ENCODE measurements around the gene SHANK3.

Gene SHANK3

DNA sequence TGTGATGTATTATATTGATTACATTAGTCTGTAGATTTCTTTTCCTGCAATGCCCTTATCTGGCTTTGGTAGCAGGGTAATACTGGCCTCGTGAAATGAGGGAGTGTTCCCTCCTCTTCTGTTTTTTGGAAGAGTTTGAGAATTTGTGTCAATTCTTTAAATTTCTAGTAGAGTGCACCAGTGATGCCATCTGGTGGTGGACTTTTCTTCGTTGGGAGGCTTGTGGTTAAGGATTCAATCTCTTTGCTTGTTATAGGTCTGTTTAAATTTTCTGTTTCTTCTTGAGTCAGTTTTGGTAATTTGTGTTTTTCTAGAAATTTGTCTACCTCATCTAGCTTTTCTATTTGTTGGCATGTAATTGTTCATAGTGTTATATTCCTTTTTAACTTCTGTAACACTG lies 18.9 kb downstream of the SHANK3 start:
- H3K9me3 Mint-ChIP-seq: no peaks in the 10 kb centered on the region
- no peaks in the 10 kb centered on the region for H3K27me3 Mint-ChIP-seq (ENCODE audit: low read depth, poor library complexity)
- peaks cover 29% of the 10 kb centered on the region for H3K36me3 Mint-ChIP-seq (ENCODE audit: low read depth)
- TF ChIP-seq, protein P1, sequence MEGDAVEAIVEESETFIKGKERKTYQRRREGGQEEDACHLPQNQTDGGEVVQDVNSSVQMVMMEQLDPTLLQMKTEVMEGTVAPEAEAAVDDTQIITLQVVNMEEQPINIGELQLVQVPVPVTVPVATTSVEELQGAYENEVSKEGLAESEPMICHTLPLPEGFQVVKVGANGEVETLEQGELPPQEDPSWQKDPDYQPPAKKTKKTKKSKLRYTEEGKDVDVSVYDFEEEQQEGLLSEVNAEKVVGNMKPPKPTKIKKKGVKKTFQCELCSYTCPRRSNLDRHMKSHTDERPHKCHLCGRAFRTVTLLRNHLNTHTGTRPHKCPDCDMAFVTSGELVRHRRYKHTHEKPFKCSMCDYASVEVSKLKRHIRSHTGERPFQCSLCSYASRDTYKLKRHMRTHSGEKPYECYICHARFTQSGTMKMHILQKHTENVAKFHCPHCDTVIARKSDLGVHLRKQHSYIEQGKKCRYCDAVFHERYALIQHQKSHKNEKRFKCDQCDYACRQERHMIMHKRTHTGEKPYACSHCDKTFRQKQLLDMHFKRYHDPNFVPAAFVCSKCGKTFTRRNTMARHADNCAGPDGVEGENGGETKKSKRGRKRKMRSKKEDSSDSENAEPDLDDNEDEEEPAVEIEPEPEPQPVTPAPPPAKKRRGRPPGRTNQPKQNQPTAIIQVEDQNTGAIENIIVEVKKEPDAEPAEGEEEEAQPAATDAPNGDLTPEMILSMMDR (IDR thresholded peaks at IDR 0.05): peak; percentile 66
- no peak overlapping the region for H3K27ac Mint-ChIP-seq
- H3K4me3 Mint-ChIP-seq: no peak overlapping the region
- DNase-seq: peak; percentile 46
- H3K4me1 Mint-ChIP-seq: peaks cover 4% of the 10 kb centered on the region

DNA sequence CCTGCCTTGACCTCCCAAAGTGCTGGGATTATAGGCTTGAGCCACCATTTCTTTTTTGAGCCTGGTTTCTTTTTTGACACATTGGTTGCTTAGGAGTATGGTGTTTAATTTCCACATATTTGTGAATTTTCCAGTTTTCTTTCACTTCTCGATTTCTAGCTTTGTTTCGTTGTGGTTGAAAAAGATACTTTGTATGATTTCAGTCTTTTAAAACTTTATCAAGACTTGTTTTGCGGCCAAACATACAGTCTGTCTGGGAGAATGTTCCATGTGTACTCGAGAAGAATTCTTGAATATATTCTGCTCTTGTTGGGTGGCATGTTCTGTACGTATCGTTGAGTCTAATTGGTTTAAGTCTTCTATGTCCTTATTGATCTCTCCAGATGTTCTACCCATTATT lies 20.8 kb downstream of the SHANK3 start:
- no peak overlapping the region for H3K4me3 Mint-ChIP-seq
- H3K27ac Mint-ChIP-seq: no peak overlapping the region
- peaks cover 4% of the 10 kb centered on the region for H3K4me1 Mint-ChIP-seq
- peaks cover 24% of the 10 kb centered on the region for H3K36me3 Mint-ChIP-seq (ENCODE audit: low read depth)
- no peak for DNase-seq
- H3K9me3 Mint-ChIP-seq: no peaks in the 10 kb centered on the region
- H3K27me3 Mint-ChIP-seq (ENCODE audit: low read depth, poor library complexity): peaks cover 6% of the 10 kb centered on the region
- TF ChIP-seq, protein P1 (IDR thresholded peaks at IDR 0.05): no peak

- Mint-ChIP-seq H3K27ac (no peak overlapping the region), H3K9me3 (no peaks in the 10 kb centered on the region)
Observed at GRCh38 chr22:50694099-50694605, 21.5 kb downstream of the SHANK3 start.

GRCh38 chr22:50694766-50695420 lies 22.3 kb downstream of the SHANK3 start:
- peaks cover 14% of the 10 kb centered on the region for H3K27me3 Mint-ChIP-seq (ENCODE audit: low read depth, poor library complexity)
- H3K36me3 Mint-ChIP-seq (ENCODE audit: low read depth): peaks cover 13% of the 10 kb centered on the region
- H3K27ac Mint-ChIP-seq: peak overlapping the region; percentile 81
- TF ChIP-seq, protein P1 (IDR thresholded peaks at IDR 0.05): no peak
- DNase-seq: no peak
- H3K4me1 Mint-ChIP-seq: peaks cover 19% of the 10 kb centered on the region
- no peaks in the 10 kb centered on the region for H3K9me3 Mint-ChIP-seq
- H3K4me3 Mint-ChIP-seq: no peak overlapping the region

More at GRCh38 chr22:50694099-50694605, 21.5 kb downstream of the SHANK3 start:
- TF ChIP-seq, protein P1 (IDR thresholded peaks at IDR 0.05): no peak
- Mint-ChIP-seq H3K27me3 (ENCODE audit: low read depth, poor library complexity) (peaks cover 11% of the 10 kb centered on the region), H3K4me1 (peaks cover 11% of the 10 kb centered on the region), H3K4me3 (no peak overlapping the region), H3K36me3 (ENCODE audit: low read depth) (peaks cover 21% of the 10 kb centered on the region)
- no peak for DNase-seq

- peak overlapping the region; percentile 54 for H3K27ac Mint-ChIP-seq
- H3K4me1 Mint-ChIP-seq: peaks cover 26% of the 10 kb centered on the region
- peak overlapping the region; percentile 80 for H3K4me3 Mint-ChIP-seq
- H3K9me3 Mint-ChIP-seq: no peaks in the 10 kb centered on the region
- peaks cover 14% of the 10 kb centered on the region for H3K27me3 Mint-ChIP-seq (ENCODE audit: low read depth, poor library complexity)
- TF ChIP-seq, protein P1 (IDR thresholded peaks at IDR 0.05): no peak
- DNase-seq: no peak
- H3K36me3 Mint-ChIP-seq (ENCODE audit: low read depth): peaks cover 9% of the 10 kb centered on the region
Observed at GRCh38 chr22:50695421-50696250, 23.0 kb downstream of the SHANK3 start.

Data from nephron progenitor cell (in vitro differentiated cells).